Measurements from ENCODE around the gene LURAP1L. TPM values are rescaled to one million over a fixed set of nuclear protein-coding genes. Genes with fewer than 3 reads are reported as not detected.

Gene LURAP1L
- total and polyA plus RNA-seq, 9 of the 15 experiments (the other 6 are each of a cell fraction or from before 2014, with no cell fraction given): 0.06 to 0.28 (median 0.07) TPM; not detected in 4

GRCh38 chr9:12784461-12785259, 9.8 kb downstream of the LURAP1L start (continued):
- TF ChIP-seq ARID4B (CRISPR knock-in tag; IDR thresholded peaks at IDR 0.05) (no peak), ZNF316 (IDR thresholded peaks at IDR 0.05) (peak; percentile 87), SRSF3 (IDR thresholded peaks at IDR 0.05; ENCODE audit: insufficient read depth, low read length) (no peak), CCAR2 (IDR thresholded peaks at IDR 0.05; ENCODE audit: low read depth, low read length) (no peak), DPF2 (IDR thresholded peaks at IDR 0.05) (no peak), NBN (IDR thresholded peaks at IDR 0.05; ENCODE audit: low read depth) (no peak), ZNF79 (CRISPR knock-in tag; IDR thresholded peaks at IDR 0.05; ENCODE audit: low read depth) (no peak), BACH1 (tag; IDR thresholded peaks at IDR 0.05) (peak; percentile 93)
- TF ChIP-seq, protein P1, sequence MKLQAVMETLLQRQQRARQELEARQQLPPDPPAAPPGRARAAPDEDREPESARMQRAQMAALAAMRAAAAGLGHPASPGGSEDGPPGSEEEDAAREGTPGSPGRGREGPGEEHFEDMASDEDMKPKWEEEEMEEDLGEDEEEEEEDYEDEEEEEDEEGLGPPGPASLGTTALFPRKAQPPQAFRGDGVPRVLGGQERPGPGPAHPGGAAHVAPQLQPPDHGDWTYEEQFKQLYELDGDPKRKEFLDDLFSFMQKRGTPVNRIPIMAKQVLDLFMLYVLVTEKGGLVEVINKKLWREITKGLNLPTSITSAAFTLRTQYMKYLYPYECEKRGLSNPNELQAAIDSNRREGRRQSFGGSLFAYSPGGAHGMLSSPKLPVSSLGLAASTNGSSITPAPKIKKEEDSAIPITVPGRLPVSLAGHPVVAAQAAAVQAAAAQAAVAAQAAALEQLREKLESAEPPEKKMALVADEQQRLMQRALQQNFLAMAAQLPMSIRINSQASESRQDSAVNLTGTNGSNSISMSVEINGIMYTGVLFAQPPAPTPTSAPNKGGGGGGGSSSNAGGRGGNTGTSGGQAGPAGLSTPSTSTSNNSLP (IDR thresholded peaks at IDR 0.05; ENCODE audit: borderline replicate concordance, low read depth, low read length): no peak
- TF ChIP-seq, protein P2, sequence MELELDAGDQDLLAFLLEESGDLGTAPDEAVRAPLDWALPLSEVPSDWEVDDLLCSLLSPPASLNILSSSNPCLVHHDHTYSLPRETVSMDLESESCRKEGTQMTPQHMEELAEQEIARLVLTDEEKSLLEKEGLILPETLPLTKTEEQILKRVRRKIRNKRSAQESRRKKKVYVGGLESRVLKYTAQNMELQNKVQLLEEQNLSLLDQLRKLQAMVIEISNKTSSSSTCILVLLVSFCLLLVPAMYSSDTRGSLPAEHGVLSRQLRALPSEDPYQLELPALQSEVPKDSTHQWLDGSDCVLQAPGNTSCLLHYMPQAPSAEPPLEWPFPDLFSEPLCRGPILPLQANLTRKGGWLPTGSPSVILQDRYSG (tag; conservative IDR thresholded peaks at IDR 0.05; ENCODE audit: low read depth): no peak
- TF ChIP-seq, protein P3, sequence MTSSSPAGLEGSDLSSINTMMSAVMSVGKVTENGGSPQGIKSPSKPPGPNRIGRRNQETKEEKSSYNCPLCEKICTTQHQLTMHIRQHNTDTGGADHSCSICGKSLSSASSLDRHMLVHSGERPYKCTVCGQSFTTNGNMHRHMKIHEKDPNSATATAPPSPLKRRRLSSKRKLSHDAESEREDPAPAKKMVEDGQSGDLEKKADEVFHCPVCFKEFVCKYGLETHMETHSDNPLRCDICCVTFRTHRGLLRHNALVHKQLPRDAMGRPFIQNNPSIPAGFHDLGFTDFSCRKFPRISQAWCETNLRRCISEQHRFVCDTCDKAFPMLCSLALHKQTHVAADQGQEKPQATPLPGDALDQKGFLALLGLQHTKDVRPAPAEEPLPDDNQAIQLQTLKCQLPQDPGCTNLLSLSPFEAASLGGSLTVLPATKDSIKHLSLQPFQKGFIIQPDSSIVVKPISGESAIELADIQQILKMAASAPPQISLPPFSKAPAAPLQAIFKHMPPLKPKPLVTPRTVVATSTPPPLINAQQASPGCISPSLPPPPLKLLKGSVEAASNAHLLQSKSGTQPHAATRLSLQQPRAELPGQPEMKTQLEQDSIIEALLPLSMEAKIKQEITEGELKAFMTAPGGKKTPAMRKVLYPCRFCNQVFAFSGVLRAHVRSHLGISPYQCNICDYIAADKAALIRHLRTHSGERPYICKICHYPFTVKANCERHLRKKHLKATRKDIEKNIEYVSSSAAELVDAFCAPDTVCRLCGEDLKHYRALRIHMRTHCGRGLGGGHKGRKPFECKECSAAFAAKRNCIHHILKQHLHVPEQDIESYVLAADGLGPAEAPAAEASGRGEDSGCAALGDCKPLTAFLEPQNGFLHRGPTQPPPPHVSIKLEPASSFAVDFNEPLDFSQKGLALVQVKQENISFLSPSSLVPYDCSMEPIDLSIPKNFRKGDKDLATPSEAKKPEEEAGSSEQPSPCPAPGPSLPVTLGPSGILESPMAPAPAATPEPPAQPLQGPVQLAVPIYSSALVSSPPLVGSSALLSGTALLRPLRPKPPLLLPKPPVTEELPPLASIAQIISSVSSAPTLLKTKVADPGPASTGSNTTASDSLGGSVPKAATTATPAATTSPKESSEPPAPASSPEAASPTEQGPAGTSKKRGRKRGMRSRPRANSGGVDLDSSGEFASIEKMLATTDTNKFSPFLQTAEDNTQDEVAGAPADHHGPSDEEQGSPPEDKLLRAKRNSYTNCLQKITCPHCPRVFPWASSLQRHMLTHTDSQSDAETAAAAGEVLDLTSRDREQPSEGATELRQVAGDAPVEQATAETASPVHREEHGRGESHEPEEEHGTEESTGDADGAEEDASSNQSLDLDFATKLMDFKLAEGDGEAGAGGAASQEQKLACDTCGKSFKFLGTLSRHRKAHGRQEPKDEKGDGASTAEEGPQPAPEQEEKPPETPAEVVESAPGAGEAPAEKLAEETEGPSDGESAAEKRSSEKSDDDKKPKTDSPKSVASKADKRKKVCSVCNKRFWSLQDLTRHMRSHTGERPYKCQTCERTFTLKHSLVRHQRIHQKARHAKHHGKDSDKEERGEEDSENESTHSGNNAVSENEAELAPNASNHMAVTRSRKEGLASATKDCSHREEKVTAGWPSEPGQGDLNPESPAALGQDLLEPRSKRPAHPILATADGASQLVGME (CRISPR knock-in tag; IDR thresholded peaks at IDR 0.05): no peak
- TF ChIP-seq, protein P4, sequence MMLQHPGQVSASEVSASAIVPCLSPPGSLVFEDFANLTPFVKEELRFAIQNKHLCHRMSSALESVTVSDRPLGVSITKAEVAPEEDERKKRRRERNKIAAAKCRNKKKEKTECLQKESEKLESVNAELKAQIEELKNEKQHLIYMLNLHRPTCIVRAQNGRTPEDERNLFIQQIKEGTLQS (IDR thresholded peaks at IDR 0.05): peak; percentile 54; the same call in 1 of the 2 replicates
- TF ChIP-seq, protein P4 (CRISPR knock-in tag; conservative IDR thresholded peaks at IDR 0.05): no peak
